GM23248 (cell line): Measurements from ENCODE around the gene ZDHHC14.

Experiments
- EZH2 ChIP-seq: fragments of 200-600 bp; sonication (generic); IDR thresholded peaks from 2 replicates; pipeline ENCODE4 v1.6.1; 2018; ENCODE audit warnings: antibody characterized with exemption, mild to moderate bottlenecking; ENCODE audit not compliant: insufficient read depth, poor library complexity, severe bottlenecking
- EZH2phosphoT487 ChIP-seq: fragments of 200-600 bp; sonication (generic); IDR thresholded peaks from 2 replicates; pipeline ENCODE4 v1.6.1; 2018; ENCODE audit warnings: antibody characterized with exemption, moderate library complexity, mild to moderate bottlenecking, low read depth; ENCODE audit not compliant: insufficient read depth

- TF ChIP-seq EZH2 (no peak), EZH2phosphoT487 (no peak)
These were observed 100.3 kb downstream of the ZDHHC14 start for GRCh38 chr6:157481189-157481864.
